HEK293 (cell line): Measurements from ENCODE around the gene DCDC1.
A peak's percentile ranks its signal among the peaks of the same experiment; 100 is the strongest.

ENCODE experiments used
- BCL11A ChIP-seq: fragments of 450-650 bp; formaldehyde crosslinking; IDR thresholded peaks from 2 replicates; pipeline ENCODE4 v1.5.1; 2016; ENCODE audit warnings: low read depth, missing biosample characterization, missing genetic modification characterization
- KLF1 ChIP-seq: fragments of 450-650 bp; formaldehyde crosslinking; IDR thresholded peaks from 2 replicates; pipeline ENCODE4 v1.5.1; 2016; ENCODE audit warnings: missing biosample characterization, missing genetic modification characterization
- KLF16 ChIP-seq: fragments of 450-650 bp; formaldehyde crosslinking; IDR thresholded peaks from 2 replicates; pipeline ENCODE4 v1.5.1; 2017; ENCODE audit warnings: missing biosample characterization, missing genetic modification characterization
- KLF7 ChIP-seq: fragments of 450-650 bp; formaldehyde crosslinking; IDR thresholded peaks from 2 replicates; pipeline ENCODE4 v1.5.1; 2016; ENCODE audit warnings: missing biosample characterization, missing genetic modification characterization, borderline replicate concordance
- OVOL3 ChIP-seq: fragments of 450-650 bp; formaldehyde crosslinking; IDR thresholded peaks from 2 replicates; pipeline ENCODE4 v1.5.1; 2016; ENCODE audit warnings: missing biosample characterization, missing genetic modification characterization
- SP7 ChIP-seq: fragments of 450-650 bp; formaldehyde crosslinking; IDR thresholded peaks from 2 replicates; pipeline ENCODE4 v1.5.1; 2016; ENCODE audit warnings: missing biosample characterization, missing genetic modification characterization
- ZBTB17 ChIP-seq: fragments of 450-650 bp; formaldehyde crosslinking; IDR thresholded peaks from 2 replicates; pipeline ENCODE4 v1.5.1; 2016; ENCODE audit warnings: missing biosample characterization, missing genetic modification characterization
- ZBTB8A ChIP-seq: fragments of 450-650 bp; formaldehyde crosslinking; IDR thresholded peaks from 2 replicates; pipeline ENCODE4 v1.5.1; 2016; ENCODE audit warnings: missing biosample characterization, missing genetic modification characterization
- ZNF132 ChIP-seq: fragments of 450-650 bp; formaldehyde crosslinking; IDR thresholded peaks from 2 replicates; pipeline ENCODE4 v1.5.1; 2017; ENCODE audit warnings: missing biosample characterization, missing genetic modification characterization, borderline replicate concordance
- ZNF19 ChIP-seq: fragments of 450-650 bp; formaldehyde crosslinking; IDR thresholded peaks from 2 replicates; pipeline ENCODE4; 2016; ENCODE audit warnings: missing biosample characterization, missing genetic modification characterization, low read depth
- ZNF248 ChIP-seq: fragments of 450-650 bp; formaldehyde crosslinking; IDR thresholded peaks from 2 replicates; pipeline ENCODE4 v1.5.1; 2017; ENCODE audit warnings: missing biosample characterization, missing genetic modification characterization
- ZNF292 ChIP-seq: fragments of 450-650 bp; formaldehyde crosslinking; IDR thresholded peaks from 2 replicates; pipeline ENCODE4 v1.5.1; 2016; ENCODE audit warnings: low read depth, missing biosample characterization, missing genetic modification characterization, borderline replicate concordance
- ZNF311 ChIP-seq: fragments of 450-650 bp; formaldehyde crosslinking; IDR thresholded peaks from 2 replicates; pipeline ENCODE4 v1.5.1; 2017; ENCODE audit warnings: missing biosample characterization, missing genetic modification characterization, borderline replicate concordance
- ZNF350 ChIP-seq: fragments of 450-650 bp; formaldehyde crosslinking; IDR thresholded peaks from 2 replicates; pipeline ENCODE4 v1.5.0; 2017; ENCODE audit warnings: missing biosample characterization, mild to moderate bottlenecking, missing genetic modification characterization
- ZNF394 ChIP-seq: fragments of 450-650 bp; formaldehyde crosslinking; IDR thresholded peaks from 2 replicates; pipeline ENCODE4 v1.5.1; 2016; ENCODE audit warnings: missing biosample characterization, missing genetic modification characterization, mild to moderate bottlenecking, moderate library complexity, borderline replicate concordance
- ZNF488 ChIP-seq: fragments of 450-650 bp; formaldehyde crosslinking; IDR thresholded peaks from 2 replicates; pipeline ENCODE4 v1.5.1; 2016; ENCODE audit warnings: missing biosample characterization, missing genetic modification characterization
- ZNF501 ChIP-seq: fragments of 450-650 bp; formaldehyde crosslinking; IDR thresholded peaks from 2 replicates; pipeline ENCODE4 v1.5.1; 2016; ENCODE audit warnings: missing biosample characterization, missing genetic modification characterization
- ZNF514 ChIP-seq: fragments of 450-650 bp; formaldehyde crosslinking; IDR thresholded peaks from 2 replicates; pipeline ENCODE4 v1.5.1; 2016; ENCODE audit warnings: missing biosample characterization, missing genetic modification characterization
- ZNF555 ChIP-seq: fragments of 450-650 bp; formaldehyde crosslinking; conservative IDR thresholded peaks from 2 replicates; pipeline ENCODE4 v1.5.1; 2017; ENCODE audit warnings: missing biosample characterization, mild to moderate bottlenecking, missing genetic modification characterization, inconsistent platforms
- ZNF596 ChIP-seq: fragments of 450-650 bp; IDR thresholded peaks from 2 replicates; pipeline ENCODE4 v1.5.0; 2018; ENCODE audit warnings: missing biosample characterization, mild to moderate bottlenecking, missing genetic modification characterization, moderate library complexity
- ZNF629 ChIP-seq: fragments of 450-650 bp; formaldehyde crosslinking; IDR thresholded peaks from 2 replicates; pipeline ENCODE4 v1.5.1; 2017; ENCODE audit warnings: missing biosample characterization, missing genetic modification characterization
- ZNF660 ChIP-seq: fragments of 450-650 bp; IDR thresholded peaks from 2 replicates; pipeline ENCODE4 v1.5.1; 2018; ENCODE audit warnings: missing biosample characterization, mild to moderate bottlenecking, missing genetic modification characterization
- ZNF704 ChIP-seq: fragments of 450-650 bp; formaldehyde crosslinking; IDR thresholded peaks from 2 replicates; pipeline ENCODE4 v1.5.1; 2016; ENCODE audit warnings: missing biosample characterization, missing genetic modification characterization
- ZNF785 ChIP-seq: fragments of 450-650 bp; formaldehyde crosslinking; IDR thresholded peaks from 2 replicates; pipeline ENCODE4 v1.5.1; 2016; ENCODE audit warnings: missing biosample characterization, missing genetic modification characterization
- TF ChIP-seq, protein P1 (sequence below): fragments of 450-650 bp; formaldehyde crosslinking; IDR thresholded peaks from 2 replicates; pipeline ENCODE4 v1.5.1; 2016; ENCODE audit warnings: missing biosample characterization, missing genetic modification characterization
- TF ChIP-seq, protein P2 (sequence below): fragments of 450-650 bp; formaldehyde crosslinking; conservative IDR thresholded peaks from 2 replicates; pipeline ENCODE4 v1.5.1; 2016; ENCODE audit warnings: low read depth, missing biosample characterization, missing genetic modification characterization
- TF ChIP-seq, protein P3 (sequence below): fragments of 450-650 bp; formaldehyde crosslinking; IDR thresholded peaks from 2 replicates; pipeline ENCODE4 v1.5.1; 2017; ENCODE audit warnings: missing biosample characterization, missing genetic modification characterization
- TF ChIP-seq, protein P4 (sequence below): fragments of 450-650 bp; formaldehyde crosslinking; IDR thresholded peaks from 2 replicates; pipeline ENCODE4 v1.5.1; 2016; ENCODE audit warnings: missing biosample characterization, missing genetic modification characterization, low read depth

The DCDC1 gene

GRCh38 chr11:31369348-31370329 is at the start of gene DCDC1, which contains the start of gene DNAJC24 (continued):
- TF ChIP-seq, protein P1, sequence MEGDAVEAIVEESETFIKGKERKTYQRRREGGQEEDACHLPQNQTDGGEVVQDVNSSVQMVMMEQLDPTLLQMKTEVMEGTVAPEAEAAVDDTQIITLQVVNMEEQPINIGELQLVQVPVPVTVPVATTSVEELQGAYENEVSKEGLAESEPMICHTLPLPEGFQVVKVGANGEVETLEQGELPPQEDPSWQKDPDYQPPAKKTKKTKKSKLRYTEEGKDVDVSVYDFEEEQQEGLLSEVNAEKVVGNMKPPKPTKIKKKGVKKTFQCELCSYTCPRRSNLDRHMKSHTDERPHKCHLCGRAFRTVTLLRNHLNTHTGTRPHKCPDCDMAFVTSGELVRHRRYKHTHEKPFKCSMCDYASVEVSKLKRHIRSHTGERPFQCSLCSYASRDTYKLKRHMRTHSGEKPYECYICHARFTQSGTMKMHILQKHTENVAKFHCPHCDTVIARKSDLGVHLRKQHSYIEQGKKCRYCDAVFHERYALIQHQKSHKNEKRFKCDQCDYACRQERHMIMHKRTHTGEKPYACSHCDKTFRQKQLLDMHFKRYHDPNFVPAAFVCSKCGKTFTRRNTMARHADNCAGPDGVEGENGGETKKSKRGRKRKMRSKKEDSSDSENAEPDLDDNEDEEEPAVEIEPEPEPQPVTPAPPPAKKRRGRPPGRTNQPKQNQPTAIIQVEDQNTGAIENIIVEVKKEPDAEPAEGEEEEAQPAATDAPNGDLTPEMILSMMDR: no peak
- no peak for TF ChIP-seq ZNF555
- TF ChIP-seq ZNF248: no peak
- TF ChIP-seq ZBTB17 (tag by site-specific recombination): peak; percentile 59
- TF ChIP-seq KLF1: no peak
- no peak for TF ChIP-seq ZNF596 (tag by site-specific recombination)
- TF ChIP-seq, protein P2, sequence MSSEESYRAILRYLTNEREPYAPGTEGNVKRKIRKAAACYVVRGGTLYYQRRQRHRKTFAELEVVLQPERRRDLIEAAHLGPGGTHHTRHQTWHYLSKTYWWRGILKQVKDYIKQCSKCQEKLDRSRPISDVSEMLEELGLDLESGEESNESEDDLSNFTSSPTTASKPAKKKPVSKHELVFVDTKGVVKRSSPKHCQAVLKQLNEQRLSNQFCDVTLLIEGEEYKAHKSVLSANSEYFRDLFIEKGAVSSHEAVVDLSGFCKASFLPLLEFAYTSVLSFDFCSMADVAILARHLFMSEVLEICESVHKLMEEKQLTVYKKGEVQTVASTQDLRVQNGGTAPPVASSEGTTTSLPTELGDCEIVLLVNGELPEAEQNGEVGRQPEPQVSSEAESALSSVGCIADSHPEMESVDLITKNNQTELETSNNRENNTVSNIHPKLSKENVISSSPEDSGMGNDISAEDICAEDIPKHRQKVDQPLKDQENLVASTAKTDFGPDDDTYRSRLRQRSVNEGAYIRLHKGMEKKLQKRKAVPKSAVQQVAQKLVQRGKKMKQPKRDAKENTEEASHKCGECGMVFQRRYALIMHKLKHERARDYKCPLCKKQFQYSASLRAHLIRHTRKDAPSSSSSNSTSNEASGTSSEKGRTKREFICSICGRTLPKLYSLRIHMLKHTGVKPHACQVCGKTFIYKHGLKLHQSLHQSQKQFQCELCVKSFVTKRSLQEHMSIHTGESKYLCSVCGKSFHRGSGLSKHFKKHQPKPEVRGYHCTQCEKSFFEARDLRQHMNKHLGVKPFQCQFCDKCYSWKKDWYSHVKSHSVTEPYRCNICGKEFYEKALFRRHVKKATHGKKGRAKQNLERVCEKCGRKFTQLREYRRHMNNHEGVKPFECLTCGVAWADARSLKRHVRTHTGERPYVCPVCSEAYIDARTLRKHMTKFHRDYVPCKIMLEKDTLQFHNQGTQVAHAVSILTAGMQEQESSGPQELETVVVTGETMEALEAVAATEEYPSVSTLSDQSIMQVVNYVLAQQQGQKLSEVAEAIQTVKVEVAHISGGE: peak; percentile 99
- no peak for TF ChIP-seq ZNF350 (tag by site-specific recombination)
- no peak for TF ChIP-seq ZNF488 (tag by site-specific recombination)
- peak; percentile 66 for TF ChIP-seq ZNF629 (tag by site-specific recombination)
- TF ChIP-seq ZNF292 (tag by site-specific recombination): no peak
- TF ChIP-seq ZNF704: no peak
- no peak for TF ChIP-seq ZNF785 (tag by site-specific recombination)
- TF ChIP-seq KLF16 (tag by site-specific recombination): peak; percentile 41; the same call in 1 of the 2 replicates
- peak; percentile 34; the same call in 1 of the 2 replicates for TF ChIP-seq ZBTB8A (tag by site-specific recombination)
- TF ChIP-seq ZNF660: peak; percentile 94
- TF ChIP-seq ZNF132 (tag by site-specific recombination): no peak
- no peak for TF ChIP-seq BCL11A (tag by site-specific recombination)
- TF ChIP-seq ZNF501 (tag by site-specific recombination): peak; percentile 75; the same call in 1 of the 2 replicates
- no peak for TF ChIP-seq ZNF514
- no peak for TF ChIP-seq OVOL3 (tag by site-specific recombination)
- TF ChIP-seq, protein P3, sequence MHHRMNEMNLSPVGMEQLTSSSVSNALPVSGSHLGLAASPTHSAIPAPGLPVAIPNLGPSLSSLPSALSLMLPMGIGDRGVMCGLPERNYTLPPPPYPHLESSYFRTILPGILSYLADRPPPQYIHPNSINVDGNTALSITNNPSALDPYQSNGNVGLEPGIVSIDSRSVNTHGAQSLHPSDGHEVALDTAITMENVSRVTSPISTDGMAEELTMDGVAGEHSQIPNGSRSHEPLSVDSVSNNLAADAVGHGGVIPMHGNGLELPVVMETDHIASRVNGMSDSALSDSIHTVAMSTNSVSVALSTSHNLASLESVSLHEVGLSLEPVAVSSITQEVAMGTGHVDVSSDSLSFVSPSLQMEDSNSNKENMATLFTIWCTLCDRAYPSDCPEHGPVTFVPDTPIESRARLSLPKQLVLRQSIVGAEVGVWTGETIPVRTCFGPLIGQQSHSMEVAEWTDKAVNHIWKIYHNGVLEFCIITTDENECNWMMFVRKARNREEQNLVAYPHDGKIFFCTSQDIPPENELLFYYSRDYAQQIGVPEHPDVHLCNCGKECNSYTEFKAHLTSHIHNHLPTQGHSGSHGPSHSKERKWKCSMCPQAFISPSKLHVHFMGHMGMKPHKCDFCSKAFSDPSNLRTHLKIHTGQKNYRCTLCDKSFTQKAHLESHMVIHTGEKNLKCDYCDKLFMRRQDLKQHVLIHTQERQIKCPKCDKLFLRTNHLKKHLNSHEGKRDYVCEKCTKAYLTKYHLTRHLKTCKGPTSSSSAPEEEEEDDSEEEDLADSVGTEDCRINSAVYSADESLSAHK: no peak
- TF ChIP-seq SP7: peak; percentile 46
- no peak for TF ChIP-seq ZNF19 (tag by site-specific recombination)
- no peak for TF ChIP-seq ZNF311 (tag by site-specific recombination)
- no peak for TF ChIP-seq KLF7 (tag by site-specific recombination)
- TF ChIP-seq ZNF394: peak; percentile 62; the same call in 1 of the 2 replicates
- TF ChIP-seq, protein P4, sequence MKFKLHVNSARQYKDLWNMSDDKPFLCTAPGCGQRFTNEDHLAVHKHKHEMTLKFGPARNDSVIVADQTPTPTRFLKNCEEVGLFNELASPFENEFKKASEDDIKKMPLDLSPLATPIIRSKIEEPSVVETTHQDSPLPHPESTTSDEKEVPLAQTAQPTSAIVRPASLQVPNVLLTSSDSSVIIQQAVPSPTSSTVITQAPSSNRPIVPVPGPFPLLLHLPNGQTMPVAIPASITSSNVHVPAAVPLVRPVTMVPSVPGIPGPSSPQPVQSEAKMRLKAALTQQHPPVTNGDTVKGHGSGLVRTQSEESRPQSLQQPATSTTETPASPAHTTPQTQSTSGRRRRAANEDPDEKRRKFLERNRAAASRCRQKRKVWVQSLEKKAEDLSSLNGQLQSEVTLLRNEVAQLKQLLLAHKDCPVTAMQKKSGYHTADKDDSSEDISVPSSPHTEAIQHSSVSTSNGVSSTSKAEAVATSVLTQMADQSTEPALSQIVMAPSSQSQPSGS (tag by site-specific recombination): no peak
